Activated naive CD4-positive, alpha-beta T cell treated with anti-CD3 and anti-CD28 coated beads, Interleukin-2, amount 50 U/mL, for 24 hours (primary cell): Measurements from ENCODE around the gene DNMBP.
A peak's percentile ranks its signal among the peaks of the same experiment; 100 is the strongest.
"Not testable (repeated sequence)": the region's sequence is repeated elsewhere in the genome, so short reads cannot be mapped to it uniquely, and the experiment has no call there.

Experiments used
- H3K27ac Mint-ChIP-seq: one replicate; pipeline ENCODE4 v1.8.0; 2021; ENCODE audit warnings: mild to moderate bottlenecking, mixed read lengths
- H3K27me3 Mint-ChIP-seq: one replicate; pipeline ENCODE4 v1.8.0; 2021; ENCODE audit warnings: mixed read lengths
- H3K36me3 Mint-ChIP-seq: one replicate; pipeline ENCODE4 v1.8.0; 2021; ENCODE audit warnings: mixed read lengths
- H3K4me1 Mint-ChIP-seq: one replicate; pipeline ENCODE4 v1.8.0; 2021; ENCODE audit warnings: mixed read lengths
- H3K4me3 Mint-ChIP-seq: one replicate; pipeline ENCODE4 v1.8.0; 2021; ENCODE audit warnings: mild to moderate bottlenecking, mixed read lengths
- H3K9me3 Mint-ChIP-seq: one replicate; pipeline ENCODE4 v1.8.0; 2021; ENCODE audit warnings: mixed read lengths

The DNMBP gene

DNA sequence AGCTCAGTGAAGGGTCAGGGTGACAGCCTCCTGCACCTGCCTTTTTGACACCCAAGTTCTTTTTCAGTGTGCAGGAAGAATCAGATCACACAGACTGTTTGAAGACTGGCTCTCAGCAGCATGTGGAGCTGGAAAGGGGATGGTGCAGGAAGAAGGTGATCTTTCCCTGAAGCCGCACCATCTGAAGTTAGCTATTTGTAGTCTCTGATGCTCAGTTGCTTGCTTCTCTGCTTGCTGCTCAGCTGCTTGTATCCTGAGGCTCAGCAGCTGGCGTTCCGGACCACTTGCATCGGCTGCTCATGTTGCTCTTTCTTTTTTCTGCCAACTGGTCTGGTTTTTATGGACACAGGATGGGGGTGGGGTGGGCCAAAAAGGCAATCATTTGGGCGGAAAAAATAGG lies 15.8 kb upstream of the DNMBP start:
- Mint-ChIP-seq H3K27ac (no peak overlapping the region), H3K9me3 (no peaks in the 10 kb centered on the region), H3K4me3 (no peak overlapping the region), H3K4me1 (no peaks in the 10 kb centered on the region), H3K36me3 (peaks cover 2% of the 10 kb centered on the region), H3K27me3 (peaks cover 3% of the 10 kb centered on the region)

DNA sequence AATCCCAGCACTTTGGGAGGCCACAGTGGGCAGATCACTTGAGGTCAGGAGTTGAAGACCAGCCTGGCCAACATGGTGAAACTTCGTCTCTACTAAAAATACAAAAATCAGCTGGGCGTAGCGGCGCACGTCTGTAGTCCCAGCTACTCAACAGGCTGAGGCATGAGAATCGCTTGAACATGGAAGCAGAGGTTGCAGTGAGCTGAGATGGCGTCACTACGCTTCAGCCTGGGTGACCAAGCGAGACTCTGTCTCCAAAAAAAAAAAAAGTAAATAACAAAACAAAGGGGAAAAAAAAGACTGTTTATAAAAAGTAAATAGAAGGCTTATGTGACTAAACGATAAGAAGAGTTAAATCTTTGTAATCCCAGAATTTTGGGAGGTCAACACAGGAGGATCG lies 15.0 kb upstream of the DNMBP start:
- Mint-ChIP-seq H3K4me3 (no peak overlapping the region), H3K27me3 (peaks cover 3% of the 10 kb centered on the region), H3K9me3 (no peaks in the 10 kb centered on the region), H3K27ac (no peak overlapping the region), H3K36me3 (peaks cover 2% of the 10 kb centered on the region), H3K4me1 (no peaks in the 10 kb centered on the region)

DNA sequence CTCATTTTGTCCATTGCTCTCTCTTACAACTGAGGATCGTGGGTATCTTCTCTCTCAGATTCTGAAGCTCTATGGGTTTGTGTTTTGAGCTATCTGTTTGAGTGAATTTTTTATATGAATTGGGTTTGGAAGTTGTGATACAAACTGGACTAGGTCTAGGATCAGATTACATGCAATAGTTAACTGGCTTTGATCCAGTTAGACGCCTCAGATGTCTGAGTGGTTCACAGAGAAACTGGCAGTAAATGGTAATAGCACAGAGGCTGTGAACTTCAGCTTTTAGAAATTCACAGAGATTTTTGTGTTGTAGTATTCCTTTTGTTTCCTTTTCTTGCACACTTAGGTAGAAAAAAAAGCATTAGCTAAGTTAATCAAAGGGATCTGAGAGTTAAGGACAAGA lies 12.7 kb upstream of the DNMBP start:
- no peaks in the 10 kb centered on the region for H3K9me3 Mint-ChIP-seq
- H3K4me1 Mint-ChIP-seq, result no peaks in the 10 kb centered on the region
- peaks cover 2% of the 10 kb centered on the region for H3K27me3 Mint-ChIP-seq
- H3K4me3 Mint-ChIP-seq, result no peak overlapping the region
- no peaks in the 10 kb centered on the region for H3K36me3 Mint-ChIP-seq
- H3K27ac Mint-ChIP-seq, result no peak overlapping the region

DNA sequence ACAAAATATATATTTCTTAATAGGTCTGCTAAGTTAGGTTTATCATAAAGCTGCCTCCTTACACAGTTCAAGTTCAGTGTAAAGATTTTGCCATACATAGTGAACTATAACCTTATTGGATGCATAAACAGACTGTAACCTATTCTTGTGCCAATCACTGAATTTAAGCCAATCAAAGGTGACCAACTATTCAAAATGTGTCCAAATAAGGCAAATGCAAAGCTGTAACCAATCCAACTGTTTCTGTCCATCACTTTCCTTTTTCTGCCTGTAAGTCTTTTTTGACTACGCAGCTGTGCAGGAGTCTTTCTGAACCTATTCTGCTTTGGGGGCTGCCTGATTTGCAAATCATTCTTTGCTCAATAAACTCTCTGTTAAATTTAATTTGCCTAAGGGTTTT lies 11.6 kb upstream of the DNMBP start:
- Mint-ChIP-seq H3K4me1 (no peaks in the 10 kb centered on the region), H3K27ac (no peak overlapping the region), H3K27me3 (no peaks in the 10 kb centered on the region), H3K36me3 (no peaks in the 10 kb centered on the region), H3K9me3 (no peaks in the 10 kb centered on the region), H3K4me3 (no peak overlapping the region)

DNA sequence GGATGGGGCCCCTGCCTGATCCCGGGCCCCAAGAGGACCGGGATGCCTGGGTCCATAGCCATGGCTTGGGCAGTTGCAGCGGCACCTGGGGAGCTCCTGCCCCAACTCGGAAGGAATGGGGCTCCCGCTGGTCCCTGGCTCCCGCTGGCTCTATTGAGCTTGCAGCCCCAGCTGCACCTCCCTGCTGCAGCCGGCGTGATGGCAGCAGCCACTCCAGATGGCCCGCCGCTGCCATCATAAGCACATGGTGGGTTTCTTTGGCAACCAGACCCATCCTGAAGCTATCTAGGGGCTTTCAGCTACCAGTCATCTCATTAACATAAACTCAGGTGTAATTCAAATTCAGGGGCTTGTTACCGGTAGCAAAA lies 11.1 kb upstream of the DNMBP start:
- no peaks in the 10 kb centered on the region for H3K36me3 Mint-ChIP-seq
- H3K27ac Mint-ChIP-seq, result no peak overlapping the region

DNA sequence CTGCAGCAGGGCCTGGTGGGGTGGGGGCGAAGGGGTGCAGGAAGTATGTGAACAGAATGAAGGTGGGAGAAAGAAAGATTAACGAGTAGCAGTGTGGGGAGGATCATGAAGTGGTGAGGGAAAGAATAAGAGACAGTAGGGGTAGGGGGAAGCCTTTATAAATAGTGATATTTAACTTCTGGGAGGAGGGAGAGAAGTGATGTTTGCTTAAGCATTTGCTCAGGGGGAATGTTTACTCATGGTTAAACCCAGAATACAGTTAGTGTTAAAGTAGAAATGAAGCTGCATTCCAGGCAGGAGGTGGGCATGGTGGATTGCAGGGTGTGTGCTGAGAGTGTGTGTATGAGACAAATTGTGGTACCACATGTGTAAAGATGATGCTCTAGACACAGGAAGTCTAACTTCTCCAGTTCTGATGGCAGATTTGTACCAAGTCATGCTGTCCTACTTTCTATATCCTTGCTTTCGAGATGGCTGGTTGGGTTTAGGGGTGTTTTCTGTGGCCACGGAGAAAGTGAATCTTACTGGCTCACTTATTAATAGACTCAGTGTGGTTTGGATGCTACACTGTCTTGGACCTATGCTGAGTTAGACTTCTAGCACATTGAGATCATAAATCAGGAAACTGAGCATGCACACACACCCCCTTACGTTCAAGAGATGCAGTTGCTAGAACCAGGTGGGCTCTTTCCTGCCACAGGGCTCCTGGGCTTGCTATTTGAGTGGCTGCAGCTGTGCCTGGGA lies 10.6 kb upstream of the DNMBP start:
- no peak overlapping the region for H3K27ac Mint-ChIP-seq
- H3K27me3 Mint-ChIP-seq, result no peaks in the 10 kb centered on the region
- H3K9me3 Mint-ChIP-seq, result no peaks in the 10 kb centered on the region
- no peaks in the 10 kb centered on the region for H3K36me3 Mint-ChIP-seq
- no peaks in the 10 kb centered on the region for H3K4me1 Mint-ChIP-seq
- no peak overlapping the region for H3K4me3 Mint-ChIP-seq

More for the DNA sequence above, 11.1 kb upstream of the DNMBP start:
- Mint-ChIP-seq H3K27me3 (no peaks in the 10 kb centered on the region), H3K9me3 (no peaks in the 10 kb centered on the region), H3K4me1 (no peaks in the 10 kb centered on the region), H3K4me3 (no peak overlapping the region)

DNA sequence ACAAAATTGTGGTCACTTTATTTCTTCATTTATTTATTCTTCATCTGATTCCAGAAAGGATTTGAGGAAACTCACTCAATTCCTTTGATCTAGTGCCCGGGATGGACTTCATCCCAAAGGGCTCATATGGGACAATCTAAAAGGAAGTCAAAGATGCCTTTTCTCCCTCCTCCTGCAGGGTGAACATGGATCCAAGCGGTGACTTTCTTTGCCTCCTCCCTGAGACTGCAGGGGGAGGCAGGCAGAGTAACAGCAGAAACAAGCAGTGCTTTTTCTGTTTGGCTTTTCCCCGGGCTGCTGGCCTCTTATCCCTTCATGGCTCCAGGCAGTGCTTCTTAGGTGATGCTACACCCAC lies 10.0 kb upstream of the DNMBP start:
- H3K9me3 Mint-ChIP-seq, result no peaks in the 10 kb centered on the region
- H3K36me3 Mint-ChIP-seq, result no peaks in the 10 kb centered on the region
- no peaks in the 10 kb centered on the region for H3K4me1 Mint-ChIP-seq
- H3K4me3 Mint-ChIP-seq, result no peak overlapping the region
- H3K27me3 Mint-ChIP-seq, result no peaks in the 10 kb centered on the region
- H3K27ac Mint-ChIP-seq, result no peak overlapping the region

DNA sequence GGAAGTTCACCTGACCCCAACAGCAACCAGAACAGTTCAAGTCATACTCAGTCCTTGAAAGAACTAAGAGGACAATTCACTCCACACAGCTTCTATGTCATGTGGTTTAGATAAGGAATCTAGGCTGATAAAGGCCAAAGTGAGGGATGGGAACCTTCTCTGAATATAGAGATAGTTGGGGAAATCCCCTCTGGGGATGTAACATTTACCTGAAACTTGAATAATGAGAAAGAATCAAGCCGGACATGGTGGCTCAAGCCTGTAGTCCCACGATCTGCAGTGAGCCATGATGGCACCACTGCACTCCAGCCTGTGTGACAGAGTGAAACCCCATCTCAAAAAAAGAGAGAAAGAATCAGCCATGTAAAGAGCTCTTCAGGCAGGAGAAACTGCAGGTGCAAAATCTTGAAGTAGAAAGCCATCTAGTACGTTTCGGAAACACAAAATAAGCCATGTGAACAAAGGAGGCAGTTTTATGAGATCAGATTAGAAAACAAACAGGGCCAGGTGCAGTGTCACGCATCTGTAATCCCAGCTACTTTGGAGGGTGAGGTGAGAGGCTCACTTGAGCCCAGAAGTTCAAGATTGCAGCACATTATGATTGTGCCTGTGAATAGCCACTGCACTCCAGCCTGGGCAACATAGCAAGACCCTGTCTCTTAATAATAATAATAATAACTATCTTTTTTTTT lies 4.5 kb upstream of the DNMBP start:
- H3K27ac Mint-ChIP-seq, result no peak overlapping the region
- H3K4me1 Mint-ChIP-seq, result peaks cover 10% of the 10 kb centered on the region
- H3K9me3 Mint-ChIP-seq, result no peaks in the 10 kb centered on the region
- H3K36me3 Mint-ChIP-seq, result no peaks in the 10 kb centered on the region
- no peak overlapping the region for H3K4me3 Mint-ChIP-seq
- no peaks in the 10 kb centered on the region for H3K27me3 Mint-ChIP-seq

DNA sequence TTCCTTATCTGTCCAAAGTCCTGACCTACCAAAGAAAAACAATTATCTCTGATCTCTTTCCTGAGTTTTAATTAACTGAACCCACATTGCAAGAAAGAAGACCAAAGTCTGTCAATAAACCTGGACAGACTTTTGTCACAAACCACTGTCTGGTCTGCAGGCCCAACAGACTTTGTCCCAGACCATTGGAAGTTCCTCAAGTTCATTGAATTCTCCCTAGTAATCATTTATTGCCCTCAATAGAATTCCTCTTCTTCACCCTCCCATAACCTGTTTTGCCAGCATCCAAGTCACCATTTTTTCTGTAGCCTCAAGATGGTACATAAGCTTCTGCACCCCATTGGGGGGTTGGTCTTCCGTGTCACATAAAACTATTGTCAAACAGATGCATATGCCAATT lies 3.9 kb upstream of the DNMBP start:
- no peaks in the 10 kb centered on the region for H3K36me3 Mint-ChIP-seq
- H3K4me1 Mint-ChIP-seq, result peaks cover 16% of the 10 kb centered on the region
- no peak overlapping the region for H3K27ac Mint-ChIP-seq
- H3K27me3 Mint-ChIP-seq, result no peaks in the 10 kb centered on the region
- no peaks in the 10 kb centered on the region for H3K9me3 Mint-ChIP-seq
- H3K4me3 Mint-ChIP-seq, result no peak overlapping the region

DNA sequence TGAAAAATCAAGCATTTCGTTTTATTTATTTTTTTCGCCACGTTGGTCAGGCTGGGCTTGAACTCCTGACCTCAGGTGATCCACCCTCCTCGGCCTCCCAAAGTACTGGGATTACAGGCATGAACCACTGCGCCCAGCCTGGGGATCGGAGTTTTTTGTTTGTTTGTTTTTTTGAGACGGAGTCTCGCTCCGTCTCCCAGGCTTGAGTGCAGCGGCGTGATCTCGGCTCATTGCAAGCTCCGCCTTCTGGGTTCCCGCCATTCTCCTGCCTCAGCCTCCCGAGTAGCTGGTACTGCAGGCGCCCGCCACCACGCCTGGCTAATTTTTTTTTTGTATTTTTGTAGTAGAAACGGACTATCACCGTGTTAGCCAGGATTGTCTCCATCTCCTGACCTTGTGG lies 2.2 kb upstream of the DNMBP start:
- H3K4me1 Mint-ChIP-seq, result peaks cover 33% of the 10 kb centered on the region
- not testable (repeated sequence) for H3K4me3 Mint-ChIP-seq, H3K36me3 Mint-ChIP-seq, H3K9me3 Mint-ChIP-seq, H3K27ac Mint-ChIP-seq, H3K27me3 Mint-ChIP-seq

DNA sequence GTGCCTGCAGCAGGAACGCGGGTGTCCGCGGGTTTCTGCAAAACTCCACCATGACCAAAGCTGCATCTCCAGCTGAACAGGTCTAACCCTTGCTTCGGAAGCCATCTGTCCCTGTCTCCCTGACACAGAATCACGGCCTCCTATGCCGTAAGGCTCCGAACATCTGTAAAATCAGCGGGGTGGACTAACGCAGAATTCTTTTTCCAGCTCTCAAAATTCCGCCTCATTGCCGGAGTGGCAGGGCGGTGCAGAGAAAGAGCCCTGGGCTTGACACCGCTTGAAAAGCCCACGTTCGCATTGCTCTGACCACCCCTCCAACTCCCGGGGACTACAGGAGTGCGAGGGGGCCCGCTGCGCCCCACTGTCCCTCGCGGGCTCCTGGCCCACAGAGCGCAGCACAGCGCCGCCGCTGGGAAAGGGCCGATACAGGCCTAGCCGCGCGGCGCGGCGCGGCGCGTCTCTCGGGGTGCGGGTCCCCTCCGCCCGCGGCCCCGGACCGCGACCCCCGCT lies 409 bp downstream of the DNMBP start:
- H3K9me3 Mint-ChIP-seq, result no peaks in the 10 kb centered on the region
- no peak overlapping the region for H3K27ac Mint-ChIP-seq
- peaks cover 53% of the 10 kb centered on the region for H3K4me1 Mint-ChIP-seq
- H3K4me3 Mint-ChIP-seq, result peak overlapping the region; percentile 86
- H3K36me3 Mint-ChIP-seq, result no peaks in the 10 kb centered on the region
- no peaks in the 10 kb centered on the region for H3K27me3 Mint-ChIP-seq

DNA sequence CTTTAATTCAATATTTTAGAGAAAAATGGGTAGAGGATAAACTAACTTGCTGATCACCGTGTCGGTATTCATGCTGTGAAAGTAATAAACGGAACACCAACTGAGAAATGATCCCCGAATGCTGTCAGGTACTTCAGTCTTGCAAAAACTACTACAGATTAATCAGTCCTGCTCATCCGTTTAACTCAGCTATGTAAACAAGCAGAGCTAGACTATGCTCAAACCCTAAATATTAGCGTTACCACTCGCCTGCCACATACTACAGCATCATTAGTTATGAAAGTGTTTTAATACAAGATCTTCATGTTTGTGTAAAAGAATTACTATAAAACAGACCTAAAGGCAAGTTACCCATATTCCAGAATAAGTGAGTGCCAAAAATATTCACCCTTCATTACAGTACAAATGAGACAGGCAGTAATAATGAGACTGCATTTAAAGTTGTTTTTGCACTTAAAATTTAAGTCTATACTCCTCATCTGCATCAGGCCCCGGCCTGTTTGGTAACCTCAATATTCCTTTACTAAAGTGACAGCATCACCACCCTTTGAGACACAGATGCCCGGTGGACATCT lies 952 bp downstream of the DNMBP start:
- Mint-ChIP-seq H3K9me3 (no peaks in the 10 kb centered on the region), H3K4me3 (peak overlapping the region; percentile 86), H3K27ac (no peak overlapping the region), H3K36me3 (no peaks in the 10 kb centered on the region), H3K4me1 (peaks cover 53% of the 10 kb centered on the region), H3K27me3 (no peaks in the 10 kb centered on the region)

DNA sequence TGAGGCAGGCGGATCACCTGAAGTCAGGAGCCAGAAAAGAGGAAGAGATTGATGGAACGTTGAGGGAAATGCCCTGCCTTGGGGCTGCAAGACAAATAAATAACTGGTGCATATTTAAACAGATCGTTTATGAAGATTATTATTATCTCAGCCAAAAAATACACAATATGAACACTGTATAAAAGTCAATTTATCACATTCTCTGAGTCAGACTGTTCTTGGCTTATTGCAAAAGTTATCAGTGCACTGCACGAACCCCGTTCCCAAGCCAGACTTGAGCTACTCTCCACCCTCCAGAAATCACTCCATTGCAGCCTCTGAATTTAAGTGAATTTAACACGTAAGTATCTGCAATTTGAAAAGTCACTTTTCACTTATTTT lies 1.6 kb downstream of the DNMBP start:
- H3K4me3 Mint-ChIP-seq, result peak overlapping the region; percentile 86
- no peaks in the 10 kb centered on the region for H3K27me3 Mint-ChIP-seq
- H3K36me3 Mint-ChIP-seq, result no peaks in the 10 kb centered on the region
- no peak overlapping the region for H3K27ac Mint-ChIP-seq
- H3K9me3 Mint-ChIP-seq, result no peaks in the 10 kb centered on the region
- H3K4me1 Mint-ChIP-seq, result peaks cover 53% of the 10 kb centered on the region

DNA sequence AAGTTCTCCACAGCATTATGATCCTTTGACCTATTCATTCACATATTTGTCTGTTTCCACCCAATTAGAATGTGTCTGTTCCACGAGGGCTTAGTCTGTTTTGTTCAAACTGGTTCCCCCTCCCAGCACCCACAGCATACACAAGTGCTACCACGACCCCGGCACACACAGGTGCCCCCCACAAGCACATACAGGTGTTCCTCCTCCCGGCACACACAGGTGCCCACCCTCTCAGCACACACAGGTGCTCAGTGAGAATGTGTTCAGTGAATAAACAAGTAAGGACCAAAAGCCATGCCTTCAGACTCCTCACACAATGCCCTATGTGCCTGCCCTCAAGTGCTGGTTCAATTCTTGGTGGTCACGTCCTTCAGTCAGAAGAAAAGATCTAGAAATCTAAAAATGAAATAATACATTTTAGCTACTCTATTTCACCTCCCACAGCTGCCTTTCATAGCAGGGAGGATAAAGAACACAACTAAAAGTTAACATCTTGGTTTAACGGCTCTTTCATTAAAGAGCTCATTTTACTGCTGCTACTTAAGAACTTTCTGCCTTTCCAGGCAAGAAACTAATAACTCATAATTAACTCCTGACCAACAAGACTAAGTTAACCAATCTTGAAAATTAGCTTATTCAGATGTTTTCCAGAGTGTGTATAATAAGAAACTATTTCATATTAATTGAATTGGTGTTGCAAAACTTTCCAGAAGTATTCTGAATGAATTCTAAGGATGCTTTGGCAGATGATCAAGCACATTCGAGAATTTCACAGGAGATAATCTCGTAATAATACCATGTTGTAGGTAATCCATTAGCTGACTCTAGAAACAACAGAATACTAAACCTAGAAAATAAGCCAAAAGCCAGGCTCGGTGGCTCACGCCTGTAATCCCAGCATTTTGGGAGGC lies 2.3 kb downstream of the DNMBP start:
- Mint-ChIP-seq H3K36me3 (no peaks in the 10 kb centered on the region), H3K27ac (no peak overlapping the region), H3K27me3 (no peaks in the 10 kb centered on the region), H3K4me1 (peaks cover 53% of the 10 kb centered on the region), H3K9me3 (no peaks in the 10 kb centered on the region), H3K4me3 (peak overlapping the region; percentile 66)

DNA sequence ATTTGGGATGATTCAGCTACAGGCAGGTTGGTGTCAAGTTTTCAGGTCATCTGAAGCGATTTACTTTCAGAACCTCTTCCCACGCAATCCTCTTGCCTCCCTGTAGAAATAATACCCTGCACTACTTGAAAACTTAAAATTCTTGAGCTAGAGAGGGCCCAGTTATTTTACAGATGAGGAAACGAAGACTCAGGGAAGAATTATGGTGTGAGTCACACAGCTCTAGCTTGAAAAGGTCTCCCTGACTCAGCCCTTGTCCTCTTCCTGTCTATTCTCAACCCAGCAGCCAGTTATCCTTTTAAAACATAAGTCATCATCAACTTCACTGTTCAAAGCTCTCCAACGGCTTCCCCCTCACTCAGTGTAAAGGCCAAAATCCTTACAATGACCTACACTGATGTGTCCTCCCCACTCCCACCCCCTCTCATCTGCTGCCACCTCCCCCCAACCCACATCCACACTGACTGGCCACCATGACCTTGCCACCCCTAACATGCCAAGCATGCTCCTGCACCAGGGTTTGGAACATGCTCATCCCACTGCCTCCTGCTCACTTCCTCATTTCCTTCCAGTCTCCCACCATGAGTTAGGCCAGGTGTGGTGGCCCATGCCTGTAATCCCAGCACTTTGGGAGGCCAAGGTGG lies 3.4 kb downstream of the DNMBP start:
- peak overlapping the region; percentile 13 for H3K4me3 Mint-ChIP-seq
- H3K9me3 Mint-ChIP-seq, result no peaks in the 10 kb centered on the region
- H3K27me3 Mint-ChIP-seq, result no peaks in the 10 kb centered on the region
- H3K4me1 Mint-ChIP-seq, result peaks cover 53% of the 10 kb centered on the region
- peak overlapping the region; percentile 20 for H3K27ac Mint-ChIP-seq
- no peaks in the 10 kb centered on the region for H3K36me3 Mint-ChIP-seq
